ENCODE data around the gene SLAMF8. TPM values are rescaled to one million over a fixed set of nuclear protein-coding genes. Genes with fewer than 3 reads are reported as not detected.

SLAMF8 gene
- polyA plus RNA-seq, 1 experiment: not detected

DNA sequence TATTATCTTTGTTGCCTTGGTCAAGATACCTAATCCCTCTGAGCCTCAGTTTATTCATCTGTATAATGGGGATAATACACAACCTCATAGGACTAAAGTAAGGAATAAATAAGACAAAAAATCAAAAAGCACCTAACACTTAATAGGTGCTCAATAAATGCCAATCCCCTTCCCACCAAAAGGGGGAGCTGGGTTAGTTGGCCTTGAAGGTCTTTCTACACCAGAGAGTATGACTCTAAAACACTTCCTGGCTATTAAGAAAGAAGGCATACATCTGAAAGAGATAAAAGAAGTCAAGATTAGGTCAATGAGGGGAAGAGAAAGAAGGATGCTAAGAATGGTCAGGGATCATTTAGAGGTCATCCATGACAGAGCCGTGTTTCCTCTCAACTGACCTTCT, 24.7 kb downstream of the SLAMF8 start:
- TF ChIP-seq, protein P1, sequence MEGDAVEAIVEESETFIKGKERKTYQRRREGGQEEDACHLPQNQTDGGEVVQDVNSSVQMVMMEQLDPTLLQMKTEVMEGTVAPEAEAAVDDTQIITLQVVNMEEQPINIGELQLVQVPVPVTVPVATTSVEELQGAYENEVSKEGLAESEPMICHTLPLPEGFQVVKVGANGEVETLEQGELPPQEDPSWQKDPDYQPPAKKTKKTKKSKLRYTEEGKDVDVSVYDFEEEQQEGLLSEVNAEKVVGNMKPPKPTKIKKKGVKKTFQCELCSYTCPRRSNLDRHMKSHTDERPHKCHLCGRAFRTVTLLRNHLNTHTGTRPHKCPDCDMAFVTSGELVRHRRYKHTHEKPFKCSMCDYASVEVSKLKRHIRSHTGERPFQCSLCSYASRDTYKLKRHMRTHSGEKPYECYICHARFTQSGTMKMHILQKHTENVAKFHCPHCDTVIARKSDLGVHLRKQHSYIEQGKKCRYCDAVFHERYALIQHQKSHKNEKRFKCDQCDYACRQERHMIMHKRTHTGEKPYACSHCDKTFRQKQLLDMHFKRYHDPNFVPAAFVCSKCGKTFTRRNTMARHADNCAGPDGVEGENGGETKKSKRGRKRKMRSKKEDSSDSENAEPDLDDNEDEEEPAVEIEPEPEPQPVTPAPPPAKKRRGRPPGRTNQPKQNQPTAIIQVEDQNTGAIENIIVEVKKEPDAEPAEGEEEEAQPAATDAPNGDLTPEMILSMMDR (IDR thresholded peaks at IDR 0.05; ENCODE audit: low read depth, low read length): no peak
- CTCF ChIA-PET: interaction anchor here (0.5 to 4.9 kb wide), 6 partner anchors 27 to 1298 kb away, joined by 3 to 48 read pairs (median 4); no protein-coding TSS in a partner anchor
- POLR2A ChIA-PET: no interaction called here

DNA sequence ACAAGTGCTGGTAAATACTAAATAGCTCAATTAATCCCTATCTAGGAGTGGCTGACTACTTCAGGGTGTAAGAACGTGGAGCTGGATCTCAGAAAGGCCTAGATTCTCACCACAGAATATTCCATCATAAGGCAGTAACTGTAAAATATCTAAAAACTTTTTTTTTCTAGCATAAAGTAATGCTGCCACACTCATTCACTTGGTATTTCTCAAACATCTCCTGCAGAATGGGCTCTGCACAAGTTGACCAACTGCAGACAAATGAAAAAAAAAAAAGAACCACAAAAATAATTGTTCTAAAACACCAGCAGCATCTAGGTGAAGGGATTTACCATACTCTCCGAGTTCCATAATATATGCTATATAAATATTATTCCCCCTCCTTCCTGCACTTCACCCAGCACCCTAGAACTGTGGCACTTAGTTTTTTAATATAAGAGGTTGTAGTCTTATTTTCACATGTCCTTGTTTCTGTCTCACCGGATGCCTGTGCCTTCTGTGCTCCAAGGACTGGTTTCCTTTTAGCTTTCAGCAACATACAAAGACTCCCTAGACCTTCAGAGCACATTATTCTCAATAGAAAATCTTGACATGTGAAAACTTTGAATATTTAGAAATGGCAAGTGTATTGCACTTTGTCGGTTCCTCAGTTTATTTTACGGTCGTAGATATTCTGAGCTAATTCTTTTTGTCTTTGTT, 26.9 kb downstream of the SLAMF8 start:
- POLR2A ChIA-PET: interaction anchor here (0.5 to 1.4 kb wide), 6 partner anchors 19 to 854 kb away, joined by 3 to 5 read pairs (median 4); partner anchors contain the start of gene TAGLN2
- H3K27me3 ChIP-seq (ENCODE audit: control insufficient read depth, insufficient read depth, low read length): no peaks in the 10 kb centered on the region
- CTCF ChIA-PET: interaction anchor here (0.5 to 4.9 kb wide), 11 partner anchors 11 to 153 kb away, joined by 3 to 48 read pairs (median 4); partner anchors contain the start of gene FCRL6
- H3K27ac ChIP-seq (ENCODE audit: low read depth, low read length): peak overlapping the region; percentile 89
- H3K9me3 ChIP-seq (ENCODE audit: control insufficient read depth, insufficient read depth, low read length): no peaks in the 10 kb centered on the region; the same call in 1 of the 2 replicates
- H3K4me3 ChIP-seq (ENCODE audit: low read depth, low read length): peak overlapping the region; percentile 64
- no peak for DNase-seq (ENCODE audit: low read depth, low spot score)
- TF ChIP-seq, protein P1 (IDR thresholded peaks at IDR 0.05; ENCODE audit: low read depth, low read length): no peak

More for the DNA sequence above, 24.7 kb downstream of the SLAMF8 start:
- no peak overlapping the region for H3K27ac ChIP-seq (ENCODE audit: low read depth, low read length)
- no peak for DNase-seq (ENCODE audit: low read depth, low spot score)
- H3K4me3 ChIP-seq (ENCODE audit: low read depth, low read length): no peak overlapping the region
- no peaks in the 10 kb centered on the region for H3K27me3 ChIP-seq (ENCODE audit: control insufficient read depth, insufficient read depth, low read length)
- no peaks in the 10 kb centered on the region; the same call in 1 of the 2 replicates for H3K9me3 ChIP-seq (ENCODE audit: control insufficient read depth, insufficient read depth, low read length)

DNA sequence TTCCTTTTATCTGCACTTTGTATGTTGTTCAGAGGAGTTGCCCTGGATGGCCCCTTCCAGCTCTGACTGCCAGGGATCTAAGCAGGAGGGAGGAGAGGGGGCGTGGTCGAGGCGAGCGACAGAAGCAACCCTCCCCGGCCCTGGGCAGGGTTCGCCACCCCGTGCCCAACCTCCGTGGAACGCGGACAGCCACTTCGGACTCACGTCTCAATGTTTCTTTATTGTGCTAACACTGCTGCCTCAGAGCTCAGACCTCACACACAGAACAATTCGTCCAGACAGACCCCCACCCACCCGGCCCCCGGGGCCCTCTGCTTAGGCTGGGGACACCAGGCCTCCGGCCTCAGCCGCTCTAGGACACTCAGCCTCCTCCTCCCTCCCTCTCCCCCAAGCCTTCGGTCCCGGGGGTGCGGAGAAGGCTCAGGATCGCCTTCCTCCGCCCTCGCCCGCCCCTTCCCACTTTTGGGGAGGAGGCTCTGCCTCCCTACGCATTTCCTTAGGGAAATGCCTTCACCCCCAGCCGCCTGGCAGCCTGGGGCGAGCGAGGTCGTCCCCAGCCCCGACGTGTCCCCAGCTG, 27.5 kb downstream of the SLAMF8 start:
- H3K27me3 ChIP-seq (ENCODE audit: control insufficient read depth, insufficient read depth, low read length): no peaks in the 10 kb centered on the region
- TF ChIP-seq, protein P1 (IDR thresholded peaks at IDR 0.05; ENCODE audit: low read depth, low read length): no peak
- peak overlapping the region; percentile 89 for H3K27ac ChIP-seq (ENCODE audit: low read depth, low read length)
- CTCF ChIA-PET: interaction anchor here (0.7 to 4.9 kb wide), 6 partner anchors 10 to 152 kb away, joined by 3 to 48 read pairs (median 8); no protein-coding TSS in a partner anchor
- POLR2A ChIA-PET: interaction anchor here (0.5 to 1.4 kb wide), 5 partner anchors 19 to 576 kb away, joined by 3 to 5 read pairs (median 4); partner anchors contain the start of gene TAGLN2
- peak overlapping the region; percentile 64 for H3K4me3 ChIP-seq (ENCODE audit: low read depth, low read length)
- DNase-seq (ENCODE audit: low read depth, low spot score): no peak
- H3K9me3 ChIP-seq (ENCODE audit: control insufficient read depth, insufficient read depth, low read length): no peaks in the 10 kb centered on the region

DNA sequence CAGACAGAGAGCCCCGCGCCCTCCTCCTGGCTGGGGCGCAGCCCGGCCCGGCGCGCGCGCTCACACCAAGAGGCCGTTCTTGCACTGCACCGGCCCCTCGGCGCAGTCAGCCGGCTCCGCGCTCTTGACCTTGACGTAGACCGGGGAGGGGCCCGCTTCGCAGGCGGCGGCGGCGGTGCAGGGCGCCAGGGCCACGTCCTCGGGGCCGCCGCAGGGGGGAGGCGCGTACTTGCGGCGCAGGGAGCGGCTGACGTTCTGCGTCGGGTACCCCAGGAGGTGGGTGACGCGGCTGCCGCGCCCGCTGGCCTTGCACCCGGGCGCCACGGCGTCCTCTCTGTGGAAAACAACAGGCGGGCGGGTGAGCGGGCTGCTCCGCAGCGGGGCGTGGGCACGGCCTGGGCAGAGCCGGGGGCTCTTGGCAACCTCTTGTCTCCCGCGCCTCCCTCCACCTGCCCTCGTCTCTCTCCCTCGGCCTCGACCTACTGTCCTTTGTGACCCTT, 28.1 kb downstream of the SLAMF8 start:
- ChIA-PET CTCF (interaction anchor here (1.1 to 4.9 kb wide), 6 partner anchors 9 to 56 kb away, joined by 3 to 48 read pairs (median 6); no protein-coding TSS in a partner anchor), POLR2A (interaction anchor here (1.4 kb wide), 1 partner anchor 70 kb away, joined by 5 read pairs; the partner anchor contains the start of gene TAGLN2)
- TF ChIP-seq, protein P1 (IDR thresholded peaks at IDR 0.05; ENCODE audit: low read depth, low read length): no peak
- Histone ChIP-seq H3K9me3 (ENCODE audit: control insufficient read depth, insufficient read depth, low read length) (no peaks in the 10 kb centered on the region), H3K27me3 (ENCODE audit: control insufficient read depth, insufficient read depth, low read length) (no peaks in the 10 kb centered on the region), H3K4me3 (ENCODE audit: low read depth, low read length) (peak overlapping the region; percentile 64), H3K27ac (ENCODE audit: low read depth, low read length) (peak overlapping the region; percentile 89)
- DNase-seq (ENCODE audit: low read depth, low spot score): peak; percentile 42
